Breast epithelium (tissue), 4 donors: Measurements from ENCODE around the gene C6orf136. TPM values are rescaled to one million over a fixed set of nuclear protein-coding genes. Genes with fewer than 3 reads are reported as not detected.

Experiments
- DNase-seq, 2 donors: peaks; one replicate each; pipeline ENCODE4 v3.0.0-alpha.2; 2019; ENCODE audit warnings: low spot score in 2 of 2
- H3K27ac ChIP-seq, 2 donors: fragments of 200-600 bp; sonication (generic) in 1 of 2; one replicate each; pipeline ENCODE4 v1.5.1; 2016 to 2019; ENCODE audit warnings: mild to moderate bottlenecking in 1 of 2
- H3K27me3 ChIP-seq, 2 donors: fragments of 200-600 bp; sonication (generic) in 1 of 2; one replicate each; pipeline versions ENCODE4 v1.5.1 to v1.6.0; 2017 to 2019; ENCODE audit warnings: control low read depth in 1 of 2, mild to moderate bottlenecking in 1 of 2
- H3K36me3 ChIP-seq: fragments of 200-600 bp; one replicate; pipeline ENCODE4 v1.5.1; 2019
- H3K4me1 ChIP-seq, 2 donors: fragments of 200-600 bp; sonication (generic); one replicate each; pipeline ENCODE4 v1.5.1; 2016 to 2019; ENCODE audit warnings: control low read depth in 1 of 2
- H3K4me3 ChIP-seq, 3 donors: fragments of 200-600 bp; sonication (generic); 1 replicate in 2 of 3; 2 replicates in 1 of 3; pipeline ENCODE4 v1.5.1; 2016 to 2019; ENCODE audit warnings: mild to moderate bottlenecking in 3 of 3, moderate library complexity in 2 of 3
- H3K9me3 ChIP-seq, 2 donors: fragments of 200-600 bp; sonication (generic) in 1 of 2; one replicate each; pipeline ENCODE4 v1.5.1; 2016 to 2019; ENCODE audit warnings: control low read depth in 1 of 2
- POLR2A ChIP-seq: fragments of 450-650 bp; IDR thresholded peaks from one replicate; pipeline ENCODE4 v1.6.1; 2016; ENCODE audit warnings: antibody characterized with exemption, mild to moderate bottlenecking, moderate library complexity
- POLR2AphosphoS5 ChIP-seq, 3 donors: sonication (generic); formaldehyde crosslinking; IDR thresholded peaks; one replicate each; pipeline ENCODE4 v1.6.1; 2017; ENCODE audit warnings: antibody characterized with exemption in 3 of 3
- intact Hi-C: fragments of 100-400 bp; cut with DNase I; formaldehyde crosslinking; loops from one replicate; pipeline ENCODE4 v1.15.1; 2023; ENCODE audit warnings: low total_unique reads
- total RNA-seq, 3 donors: library from RNA; depleted of rRNA; stranded (reverse); fragments of >200 nt; gene quantifications; one replicate each; pipeline ENCODE4 v1.1.0, GENCODE V29; 2016
- TF ChIP-seq, protein P1 (sequence below), 3 donors: fragments of 450-650 bp; IDR thresholded peaks; one replicate each; pipeline ENCODE4 v1.5.1; 2016 to 2017; ENCODE audit warnings: antibody characterized with exemption in 3 of 3, mild to moderate bottlenecking in 3 of 3, moderate library complexity in 3 of 3

C6orf136 gene
- total RNA-seq, 3 donors from 2014 or later = 9.6 to 19.0 (median 16.1) TPM

DNA sequence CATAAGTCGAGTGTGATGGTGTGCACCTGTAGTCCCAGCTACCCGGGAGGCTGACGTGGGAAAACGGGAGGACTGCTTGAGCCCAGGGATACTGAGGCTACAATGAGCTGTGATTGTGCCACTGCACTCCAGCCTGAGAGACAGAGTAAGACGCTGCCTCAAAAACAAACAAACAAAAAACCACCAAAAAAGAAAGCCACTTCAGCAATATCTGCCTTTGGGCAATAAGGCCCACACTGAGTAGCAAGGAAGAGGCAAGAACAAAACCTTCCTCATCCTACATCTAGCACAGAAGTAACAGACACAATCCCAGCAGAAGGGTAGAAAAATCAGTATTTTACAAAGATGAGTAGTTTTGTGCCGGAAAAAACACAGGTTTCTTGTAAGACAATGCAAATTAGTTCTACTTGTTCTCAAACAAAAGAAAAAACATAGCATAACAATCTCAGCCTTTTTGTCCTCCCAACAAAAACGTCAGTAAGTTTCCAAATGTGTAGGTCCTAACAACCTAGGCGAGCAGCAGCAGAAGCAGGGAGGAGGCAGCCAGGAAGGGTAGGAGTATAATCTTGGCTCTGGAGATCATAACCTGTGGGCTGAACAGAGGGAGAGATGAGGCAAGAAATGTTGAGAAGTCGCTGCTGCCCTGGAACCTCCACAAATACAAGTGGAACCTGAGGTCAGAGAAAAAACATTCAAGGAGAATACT, 35.6 kb upstream of the C6orf136 start:
- H3K27ac ChIP-seq = peak overlapping the region; percentile 56 to 100
- DNase-seq = no peak

DNA sequence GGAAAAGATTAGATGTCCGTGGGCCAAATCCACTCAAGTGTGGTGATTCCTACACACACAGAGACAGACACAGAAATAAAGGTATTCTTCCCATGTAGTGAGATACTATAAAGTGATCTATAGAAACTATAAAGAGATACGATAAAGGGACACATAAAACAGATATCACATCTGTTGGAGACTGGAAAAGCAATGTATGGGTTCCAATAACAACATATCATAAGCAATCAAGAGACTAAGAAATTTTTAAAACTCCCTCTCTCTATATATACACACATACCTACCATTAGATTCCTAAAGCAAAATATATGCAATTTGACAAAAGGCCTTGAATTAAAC, 35.1 kb upstream of the C6orf136 start:
- H3K4me1 ChIP-seq = peaks cover 0 to 11% of the 10 kb centered on the region in 2 donors
- H3K27ac ChIP-seq = peak overlapping the region; percentile 56 to 100
- TF ChIP-seq, protein P1, sequence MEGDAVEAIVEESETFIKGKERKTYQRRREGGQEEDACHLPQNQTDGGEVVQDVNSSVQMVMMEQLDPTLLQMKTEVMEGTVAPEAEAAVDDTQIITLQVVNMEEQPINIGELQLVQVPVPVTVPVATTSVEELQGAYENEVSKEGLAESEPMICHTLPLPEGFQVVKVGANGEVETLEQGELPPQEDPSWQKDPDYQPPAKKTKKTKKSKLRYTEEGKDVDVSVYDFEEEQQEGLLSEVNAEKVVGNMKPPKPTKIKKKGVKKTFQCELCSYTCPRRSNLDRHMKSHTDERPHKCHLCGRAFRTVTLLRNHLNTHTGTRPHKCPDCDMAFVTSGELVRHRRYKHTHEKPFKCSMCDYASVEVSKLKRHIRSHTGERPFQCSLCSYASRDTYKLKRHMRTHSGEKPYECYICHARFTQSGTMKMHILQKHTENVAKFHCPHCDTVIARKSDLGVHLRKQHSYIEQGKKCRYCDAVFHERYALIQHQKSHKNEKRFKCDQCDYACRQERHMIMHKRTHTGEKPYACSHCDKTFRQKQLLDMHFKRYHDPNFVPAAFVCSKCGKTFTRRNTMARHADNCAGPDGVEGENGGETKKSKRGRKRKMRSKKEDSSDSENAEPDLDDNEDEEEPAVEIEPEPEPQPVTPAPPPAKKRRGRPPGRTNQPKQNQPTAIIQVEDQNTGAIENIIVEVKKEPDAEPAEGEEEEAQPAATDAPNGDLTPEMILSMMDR (IDR thresholded peaks at IDR 0.05) = no peak
- TF ChIP-seq POLR2AphosphoS5 (IDR thresholded peaks at IDR 0.05) (no peak), POLR2A (no peak)
- no peaks in the 10 kb centered on the region for H3K36me3 ChIP-seq
- DNase-seq = no peak
- H3K4me3 ChIP-seq = no peak overlapping the region
- intact Hi-C loops = no loop called here
- H3K27me3 ChIP-seq = no peaks in the 10 kb centered on the region
- H3K9me3 ChIP-seq = no peaks in the 10 kb centered on the region

More for the DNA sequence above, 35.6 kb upstream of the C6orf136 start:
- TF ChIP-seq POLR2AphosphoS5 (IDR thresholded peaks at IDR 0.05) = no peak
- TF ChIP-seq, protein P1 (IDR thresholded peaks at IDR 0.05) = no peak
- Histone ChIP-seq H3K4me1 (peaks cover 0 to 11% of the 10 kb centered on the region in 2 donors), H3K27me3 (no peaks in the 10 kb centered on the region), H3K4me3 (no peak overlapping the region), H3K9me3 (no peaks in the 10 kb centered on the region), H3K36me3 (no peaks in the 10 kb centered on the region)
- intact Hi-C loops = no loop called here

DNA sequence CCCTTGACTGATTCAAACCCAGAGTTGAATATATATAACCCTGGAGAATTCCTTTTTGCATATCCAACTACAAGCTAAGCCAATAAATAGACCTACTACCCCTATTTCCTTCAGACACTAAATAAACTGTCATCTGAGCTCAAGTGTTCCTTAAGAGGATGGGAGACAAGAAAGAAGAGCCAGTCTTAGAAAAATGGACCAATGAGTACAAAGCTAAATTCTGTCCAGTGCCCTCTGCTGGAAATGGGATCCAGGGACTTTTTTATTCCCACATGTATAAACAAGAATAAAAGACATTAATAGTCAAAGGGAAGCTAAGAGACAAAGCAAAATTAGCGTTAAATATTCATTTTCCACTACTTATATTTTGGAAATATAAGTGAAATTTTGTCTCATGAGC, 34.7 kb upstream of the C6orf136 start:
- intact Hi-C loops = no loop called here
- TF ChIP-seq, protein P1 (IDR thresholded peaks at IDR 0.05) = peak in 1 of 3 donors; percentile 13
- TF ChIP-seq POLR2AphosphoS5 (IDR thresholded peaks at IDR 0.05) (no peak), POLR2A (no peak)

DNA sequence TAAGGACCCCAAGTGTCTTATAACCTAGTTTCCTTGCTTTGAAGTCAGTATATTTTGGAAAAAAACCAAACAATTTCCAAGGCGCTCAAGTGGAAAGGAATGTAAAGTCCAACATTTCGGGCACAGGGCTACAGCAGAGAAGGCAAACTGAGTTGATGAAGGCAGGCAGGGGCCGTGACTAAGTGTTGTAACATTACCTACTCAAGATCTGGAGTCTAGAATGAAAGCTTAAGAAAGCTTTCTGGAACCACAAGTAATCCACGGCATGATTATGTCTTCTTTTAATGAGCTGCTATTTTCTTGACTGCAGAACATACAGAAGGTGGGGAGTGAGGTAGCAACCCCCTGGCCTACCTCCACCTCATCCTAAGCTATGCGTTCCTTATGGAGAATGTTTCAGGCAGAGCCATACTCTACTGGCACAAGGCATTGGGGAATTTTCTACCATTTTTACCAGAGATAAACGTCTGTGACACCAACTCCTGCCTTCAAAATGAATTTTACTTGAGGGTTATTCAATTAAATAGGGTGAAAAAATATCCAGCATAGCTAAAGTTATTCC, 34.2 kb upstream of the C6orf136 start:
- DNase-seq = no peak
- TF ChIP-seq, protein P1 (IDR thresholded peaks at IDR 0.05) = no peak
- TF ChIP-seq POLR2AphosphoS5 (IDR thresholded peaks at IDR 0.05) = no peak
- H3K9me3 ChIP-seq = no peaks in the 10 kb centered on the region
- no peaks in the 10 kb centered on the region for H3K27me3 ChIP-seq
- peak overlapping the region; percentile 22 to 100 for H3K27ac ChIP-seq
- no peak overlapping the region for H3K4me3 ChIP-seq
- intact Hi-C loops = no loop called here
- no peaks in the 10 kb centered on the region for H3K36me3 ChIP-seq
- H3K4me1 ChIP-seq = peaks cover 0 to 11% of the 10 kb centered on the region in 2 donors

More for the DNA sequence above, 34.7 kb upstream of the C6orf136 start:
- Histone ChIP-seq H3K4me3 (no peak overlapping the region), H3K4me1 (peaks cover 0 to 11% of the 10 kb centered on the region in 2 donors), H3K27ac (peak overlapping the region; percentile 22 to 100), H3K36me3 (no peaks in the 10 kb centered on the region), H3K9me3 (no peaks in the 10 kb centered on the region), H3K27me3 (no peaks in the 10 kb centered on the region)
- no peak for DNase-seq

DNA sequence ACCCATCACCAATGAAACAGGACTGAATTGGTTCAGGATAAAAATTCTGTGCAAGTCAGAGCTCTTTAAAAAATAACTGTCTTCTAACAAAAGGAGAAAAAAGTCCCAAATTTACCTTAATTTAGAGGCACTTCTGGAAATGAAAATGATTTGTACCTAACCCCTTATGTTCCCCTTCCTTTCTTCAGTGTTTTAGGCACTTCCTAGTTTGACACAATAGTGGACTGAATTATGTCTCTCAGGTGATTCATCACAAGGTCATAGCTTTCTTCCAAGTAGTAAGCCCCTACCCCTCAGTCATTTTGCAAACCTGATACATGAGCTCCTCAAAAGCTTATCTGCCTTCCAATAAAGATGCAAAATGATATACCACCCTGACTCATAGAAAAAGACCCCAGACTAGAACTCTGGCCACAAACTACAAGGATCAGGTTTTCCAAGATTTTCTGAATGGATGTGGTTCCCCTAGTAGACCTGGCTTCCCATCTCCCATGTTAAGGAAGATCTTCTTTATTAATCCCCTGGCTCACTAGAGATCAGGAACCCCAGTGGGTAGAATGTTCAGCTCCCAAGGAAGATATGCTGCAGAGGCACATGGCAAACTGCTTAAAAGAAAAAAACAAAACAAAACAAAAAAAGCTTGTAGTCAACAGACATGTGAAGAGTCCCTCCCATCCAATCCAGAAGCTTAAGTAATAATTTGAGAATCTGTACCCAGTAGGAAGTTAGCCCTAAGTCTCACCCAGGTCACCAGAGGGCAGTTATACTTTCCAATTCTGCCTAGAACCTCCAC, 33.5 kb upstream of the C6orf136 start:
- intact Hi-C loops = no loop called here
- Histone ChIP-seq H3K27ac (peak overlapping the region; percentile 22 to 100), H3K36me3 (no peaks in the 10 kb centered on the region), H3K27me3 (no peaks in the 10 kb centered on the region), H3K4me1 (peaks cover 0 to 11% of the 10 kb centered on the region in 2 donors), H3K4me3 (no peak overlapping the region), H3K9me3 (no peaks in the 10 kb centered on the region)
- TF ChIP-seq POLR2A (no peak), POLR2AphosphoS5 (IDR thresholded peaks at IDR 0.05) (no peak)
- TF ChIP-seq, protein P1 (IDR thresholded peaks at IDR 0.05) = no peak
- DNase-seq = no peak
